AG04449 (cell line): ENCODE measurements around the gene WNT6.

Source experiments
- CTCF ChIA-PET: fragments of 350-600 bp; formaldehyde crosslinking; extraction: SDS; loops from one replicate; lab custom pipeline; 2021; ENCODE audit warnings: antibody characterized with exemption; lab: Yijun Ruan, JAX
- POLR2A ChIA-PET: fragments of 400-600, 350-600 bp; formaldehyde crosslinking; extraction: SDS; loops from one replicate; lab custom pipeline; 2020; ENCODE audit warnings: antibody characterized with exemption, inconsistent platforms; lab: Yijun Ruan, JAX
- DNase-seq: peaks from one replicate; pipeline ENCODE4 v3.0.0-alpha.2; 2010; ENCODE audit warnings: low read depth, low spot score
- H3K4me3 ChIP-seq: 2 replicates; pipeline ENCODE4 v1.5.1; 2011; ENCODE audit warnings: low read depth, mild to moderate bottlenecking, control low read depth, low read length
- CTCF ChIP-seq: IDR thresholded peaks from one replicate; pipeline ENCODE4 v1.5.1; 2011; ENCODE audit warnings: mild to moderate bottlenecking, moderate library complexity, low read length, control low read depth, inconsistent platforms; ENCODE audit not compliant: insufficient read depth; ENCODE audit errors: missing control alignments

The WNT6 gene

GRCh38 chr2:218876562-218877219 lies 17.1 kb downstream of the WNT6 start:
- ChIA-PET POLR2A (no interaction called here), CTCF (interaction anchor here (0.8 to 17.5 kb wide), 53 partner anchors 9 to 418 kb away, joined by 3 to 453 read pairs (median 4); partner anchors contain the start of genes TTLL4 and WNT6)

GRCh38 chr2:218877331-218877730 lies 17.7 kb downstream of the WNT6 start:
- DNase-seq = no peak
- CTCF ChIA-PET = interaction anchor here (0.8 to 17.5 kb wide), 28 partner anchors 9 to 282 kb away, joined by 3 to 453 read pairs (median 7); partner anchors contain the start of gene WNT6
- TF ChIP-seq CTCF = no peak
- POLR2A ChIA-PET = no interaction called here
- H3K4me3 ChIP-seq = no peak overlapping the region

More at GRCh38 chr2:218876562-218877219, 17.1 kb downstream of the WNT6 start:
- DNase-seq = no peak
- H3K4me3 ChIP-seq = no peak overlapping the region
- peak; percentile 86 for TF ChIP-seq CTCF

GRCh38 chr2:218877891-218878290 lies 18.3 kb downstream of the WNT6 start:
- H3K4me3 ChIP-seq = no peak overlapping the region
- no peak for DNase-seq
- ChIA-PET CTCF (interaction anchor here (1.3 to 17.5 kb wide), 9 partner anchors 10 to 279 kb away, joined by 3 to 453 read pairs (median 11); partner anchors contain the start of gene WNT6), POLR2A (no interaction called here)
- no peak for TF ChIP-seq CTCF

GRCh38 chr2:218878486-218878885 lies 18.9 kb downstream of the WNT6 start:
- DNase-seq = no peak
- CTCF ChIA-PET = interaction anchor here (0.7 to 17.5 kb wide), 6 partner anchors 8 to 278 kb away, joined by 3 to 453 read pairs (median 4); no protein-coding TSS in a partner anchor
- H3K4me3 ChIP-seq = no peak overlapping the region
- POLR2A ChIA-PET = no interaction called here
- no peak for TF ChIP-seq CTCF

- CTCF ChIA-PET = interaction anchor here (0.7 to 17.5 kb wide), 5 partner anchors 9 to 278 kb away, joined by 3 to 453 read pairs (median 4); no protein-coding TSS in a partner anchor
- DNase-seq = no peak
- TF ChIP-seq CTCF = no peak
- H3K4me3 ChIP-seq = no peak overlapping the region
- POLR2A ChIA-PET = no interaction called here
Observed at GRCh38 chr2:218878926-218879761, 19.5 kb downstream of the WNT6 start.

- H3K4me3 ChIP-seq = no peak overlapping the region
- ChIA-PET CTCF (interaction anchor here (0.5 to 17.5 kb wide), 3 partner anchors 10 to 32 kb away, joined by 3 to 453 read pairs (median 9); no protein-coding TSS in a partner anchor), POLR2A (no interaction called here)
- no peak for DNase-seq
- no peak for TF ChIP-seq CTCF
Observed at GRCh38 chr2:218879776-218880101, 20.1 kb downstream of the WNT6 start.
